ENCODE measurements around the gene MRPL40.

MRPL40 gene

GRCh38 chr22:19447330-19448075, 15.2 kb downstream of the MRPL40 start, which contains the start of gene C22orf39:
Gene C22orf39 (minus strand): TSS chr22:19447711. CDS start chr22:19447688, 23 bp downstream.
- peak; percentile 74 for DNase-seq (ENCODE audit: low read depth)
- peak within 1 kb of the TSS; percentile 76 for H3K4me3 ChIP-seq (ENCODE audit: control insufficient read depth, low read depth, low read length)
- TF ChIP-seq CTCF (IDR thresholded peaks at IDR 0.05; ENCODE audit: control insufficient read depth, insufficient read depth, low read depth, low read length, missing control alignments) = no peak

GRCh38 chr22:19448076-19448607, 15.8 kb downstream of the MRPL40 start:
- TF ChIP-seq CTCF (IDR thresholded peaks at IDR 0.05; ENCODE audit: control insufficient read depth, insufficient read depth, low read depth, low read length, missing control alignments) = no peak
- no peak for DNase-seq (ENCODE audit: low read depth)
- H3K4me3 ChIP-seq (ENCODE audit: control insufficient read depth, low read depth, low read length) = peak overlapping the region; percentile 76

GRCh38 chr22:19448739-19449421, 16.5 kb downstream of the MRPL40 start:
- no peak for DNase-seq (ENCODE audit: low read depth)
- H3K4me3 ChIP-seq (ENCODE audit: control insufficient read depth, low read depth, low read length) = no peak overlapping the region
- no peak for TF ChIP-seq CTCF (IDR thresholded peaks at IDR 0.05; ENCODE audit: control insufficient read depth, insufficient read depth, low read depth, low read length, missing control alignments)

GRCh38 chr22:19449422-19449767, 17.1 kb downstream of the MRPL40 start:
- DNase-seq (ENCODE audit: low read depth) = no peak
- H3K4me3 ChIP-seq (ENCODE audit: control insufficient read depth, low read depth, low read length) = no peak overlapping the region
- no peak for TF ChIP-seq CTCF (IDR thresholded peaks at IDR 0.05; ENCODE audit: control insufficient read depth, insufficient read depth, low read depth, low read length, missing control alignments)

GRCh38 chr22:19450363-19451175, 18.2 kb downstream of the MRPL40 start:
- DNase-seq (ENCODE audit: low read depth) = no peak
- H3K4me3 ChIP-seq (ENCODE audit: control insufficient read depth, low read depth, low read length) = no peak overlapping the region
- no peak for TF ChIP-seq CTCF (IDR thresholded peaks at IDR 0.05; ENCODE audit: control insufficient read depth, insufficient read depth, low read depth, low read length, missing control alignments)

- TF ChIP-seq CTCF (IDR thresholded peaks at IDR 0.05; ENCODE audit: control insufficient read depth, insufficient read depth, low read depth, low read length, missing control alignments) = no peak
- H3K4me3 ChIP-seq (ENCODE audit: control insufficient read depth, low read depth, low read length) = no peak overlapping the region
Measured at GRCh38 chr22:19451570-19451969, 19.2 kb downstream of the MRPL40 start.

More at GRCh38 chr22:19451570-19451969, 19.2 kb downstream of the MRPL40 start:
- no peak for DNase-seq (ENCODE audit: low read depth)

Measured in AG09309 (cell line).